NCI-H510A (cell line): ENCODE measurements around the gene CXXC5.

ENCODE experiments used
- DNase-seq: peaks from one replicate; lab custom pipeline; 2025; lab: John Stamatoyannopoulos, UW

The CXXC5 gene

GRCh38 chr5:139638090-139638735, 9.9 kb upstream of the CXXC5 start:
- peak; percentile 74 for DNase-seq

GRCh38 chr5:139638736-139639618, 9.2 kb upstream of the CXXC5 start:
- DNase-seq = no peak

GRCh38 chr5:139639619-139640380, 8.3 kb upstream of the CXXC5 start:
- no peak for DNase-seq

- no peak for DNase-seq
Observed at GRCh38 chr5:139640421-139641115, 7.6 kb upstream of the CXXC5 start.

- no peak for DNase-seq
Observed at GRCh38 chr5:139641116-139642080, 6.8 kb upstream of the CXXC5 start.

- no peak for DNase-seq
Observed at GRCh38 chr5:139642213-139642612, 5.9 kb upstream of the CXXC5 start.

GRCh38 chr5:139642891-139643871, 5.0 kb upstream of the CXXC5 start:
- no peak for DNase-seq

GRCh38 chr5:139644001-139644456, 4.1 kb upstream of the CXXC5 start:
- no peak for DNase-seq

GRCh38 chr5:139644646-139645429, 3.3 kb upstream of the CXXC5 start:
- DNase-seq = no peak

GRCh38 chr5:139645430-139645871, 2.7 kb upstream of the CXXC5 start:
- DNase-seq = no peak

GRCh38 chr5:139646111-139646510, 2.0 kb upstream of the CXXC5 start:
- no peak for DNase-seq

GRCh38 chr5:139646912-139647505, 1.1 kb upstream of the CXXC5 start:
- DNase-seq = no peak

GRCh38 chr5:139647506-139648204, 494 bp upstream of the CXXC5 start:
- DNase-seq = no peak

- no peak for DNase-seq
Observed at GRCh38 chr5:139649082-139649991, 1.2 kb downstream of the CXXC5 start.

- DNase-seq = no peak
Observed at GRCh38 chr5:139650031-139650688, 2.0 kb downstream of the CXXC5 start.

- DNase-seq = no peak
Observed at GRCh38 chr5:139650689-139651042, 2.5 kb downstream of the CXXC5 start.
